ENCODE data around the gene POU2AF1.

POU2AF1 gene

DNA sequence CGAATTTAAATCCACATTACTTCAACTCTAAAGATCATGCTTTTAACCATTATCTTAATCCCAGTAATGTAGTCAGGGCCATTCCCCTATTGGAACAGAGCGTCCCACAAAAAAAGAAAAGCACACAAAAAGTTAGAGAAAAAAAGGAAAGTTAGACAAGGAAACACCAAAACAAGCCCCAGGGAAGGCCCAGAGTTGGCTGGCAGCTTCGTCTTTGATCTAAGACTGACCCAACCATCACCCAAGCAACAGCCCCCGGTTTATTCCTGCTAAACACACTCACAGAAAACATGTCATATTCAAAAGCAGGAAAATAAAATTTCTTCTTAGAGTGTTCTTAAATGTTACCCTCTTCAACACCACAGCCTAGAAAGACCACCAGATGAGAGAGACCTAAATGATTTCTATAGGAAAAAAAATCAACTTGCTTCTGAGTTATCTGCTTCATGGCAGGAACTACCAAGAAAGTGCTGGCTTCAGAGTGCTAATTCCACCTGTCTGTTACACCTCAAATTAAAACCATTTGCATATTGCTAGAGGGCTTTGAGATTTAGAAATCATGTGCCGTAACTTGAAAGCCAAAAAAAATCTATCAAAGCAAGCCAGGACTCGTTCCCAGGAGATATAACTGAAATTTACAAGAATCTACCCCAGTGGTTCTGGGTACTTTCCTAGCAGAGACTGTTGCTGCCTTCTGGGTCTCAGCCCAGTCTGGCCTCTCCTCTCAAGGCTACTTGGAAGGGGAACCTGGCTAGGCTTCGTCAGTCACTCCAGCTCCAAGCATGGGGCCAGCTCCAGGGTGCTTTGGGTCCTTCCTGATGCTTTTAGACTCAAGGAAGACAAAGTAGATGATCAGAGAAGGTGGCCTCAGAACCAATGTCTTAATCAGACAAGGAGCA is 49.5 kb downstream of the POU2AF1 start:
- TF ChIP-seq, protein P1, sequence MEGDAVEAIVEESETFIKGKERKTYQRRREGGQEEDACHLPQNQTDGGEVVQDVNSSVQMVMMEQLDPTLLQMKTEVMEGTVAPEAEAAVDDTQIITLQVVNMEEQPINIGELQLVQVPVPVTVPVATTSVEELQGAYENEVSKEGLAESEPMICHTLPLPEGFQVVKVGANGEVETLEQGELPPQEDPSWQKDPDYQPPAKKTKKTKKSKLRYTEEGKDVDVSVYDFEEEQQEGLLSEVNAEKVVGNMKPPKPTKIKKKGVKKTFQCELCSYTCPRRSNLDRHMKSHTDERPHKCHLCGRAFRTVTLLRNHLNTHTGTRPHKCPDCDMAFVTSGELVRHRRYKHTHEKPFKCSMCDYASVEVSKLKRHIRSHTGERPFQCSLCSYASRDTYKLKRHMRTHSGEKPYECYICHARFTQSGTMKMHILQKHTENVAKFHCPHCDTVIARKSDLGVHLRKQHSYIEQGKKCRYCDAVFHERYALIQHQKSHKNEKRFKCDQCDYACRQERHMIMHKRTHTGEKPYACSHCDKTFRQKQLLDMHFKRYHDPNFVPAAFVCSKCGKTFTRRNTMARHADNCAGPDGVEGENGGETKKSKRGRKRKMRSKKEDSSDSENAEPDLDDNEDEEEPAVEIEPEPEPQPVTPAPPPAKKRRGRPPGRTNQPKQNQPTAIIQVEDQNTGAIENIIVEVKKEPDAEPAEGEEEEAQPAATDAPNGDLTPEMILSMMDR (conservative IDR thresholded peaks at IDR 0.05) = no peak
- peak overlapping the region; percentile 99 for H3K27ac ChIP-seq

GRCh38 chr11:111327908-111328624 is 51.0 kb downstream of the POU2AF1 start:
- peak overlapping the region; percentile 99 for H3K27ac ChIP-seq
- TF ChIP-seq, protein P1 (conservative IDR thresholded peaks at IDR 0.05) = no peak

DNA sequence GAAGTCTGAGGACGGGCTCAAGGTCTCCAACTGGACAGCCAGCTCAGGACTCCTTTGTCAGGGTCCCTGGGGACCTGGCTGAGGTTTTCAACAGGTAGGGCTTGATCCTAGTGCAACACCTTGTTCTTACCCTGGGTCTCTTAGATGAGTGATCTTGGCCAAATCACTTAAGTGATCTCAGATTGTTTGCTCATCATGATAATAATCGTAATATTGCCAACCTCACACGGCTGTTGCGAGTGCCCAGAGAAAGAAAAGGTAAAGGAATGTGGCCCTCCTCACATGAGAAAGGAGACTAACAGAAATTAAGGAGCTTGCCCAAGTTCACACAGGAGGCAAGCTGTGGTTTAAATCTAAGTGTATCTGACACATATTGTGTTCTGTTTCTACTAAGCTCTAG is 52.3 kb downstream of the POU2AF1 start:
- H3K27ac ChIP-seq = peak overlapping the region; percentile 99

DNA sequence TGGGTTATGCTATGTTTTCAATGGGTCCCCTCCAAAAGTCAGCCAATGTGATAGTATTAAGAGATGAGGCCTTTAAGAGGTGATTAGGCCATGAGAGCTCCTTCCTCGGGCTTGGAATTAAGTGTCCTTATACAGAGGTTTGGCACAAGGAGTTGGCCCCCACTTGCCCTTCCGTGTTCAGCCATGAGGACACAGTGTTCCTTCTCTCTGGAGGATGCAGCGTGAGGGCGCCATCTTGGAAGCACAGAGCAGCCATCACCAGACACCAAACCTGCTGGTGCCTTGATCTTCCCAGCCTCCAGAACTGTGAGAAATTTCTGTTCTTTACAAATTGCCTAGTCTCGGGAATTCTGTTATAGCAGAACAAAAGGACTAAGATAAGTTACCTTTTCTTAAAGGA is 53.8 kb downstream of the POU2AF1 start:
- H3K27ac ChIP-seq = peak overlapping the region; percentile 99
- TF ChIP-seq, protein P1 (conservative IDR thresholded peaks at IDR 0.05) = no peak

More for the DNA sequence above, 52.3 kb downstream of the POU2AF1 start:
- TF ChIP-seq, protein P1 (conservative IDR thresholded peaks at IDR 0.05) = no peak

- TF ChIP-seq, protein P1 (conservative IDR thresholded peaks at IDR 0.05) = no peak
- no peak overlapping the region; the same call in 1 of the 2 replicates for H3K27ac ChIP-seq
Measured at GRCh38 chr11:111324277-111324720, 54.8 kb downstream of the POU2AF1 start.

DNA sequence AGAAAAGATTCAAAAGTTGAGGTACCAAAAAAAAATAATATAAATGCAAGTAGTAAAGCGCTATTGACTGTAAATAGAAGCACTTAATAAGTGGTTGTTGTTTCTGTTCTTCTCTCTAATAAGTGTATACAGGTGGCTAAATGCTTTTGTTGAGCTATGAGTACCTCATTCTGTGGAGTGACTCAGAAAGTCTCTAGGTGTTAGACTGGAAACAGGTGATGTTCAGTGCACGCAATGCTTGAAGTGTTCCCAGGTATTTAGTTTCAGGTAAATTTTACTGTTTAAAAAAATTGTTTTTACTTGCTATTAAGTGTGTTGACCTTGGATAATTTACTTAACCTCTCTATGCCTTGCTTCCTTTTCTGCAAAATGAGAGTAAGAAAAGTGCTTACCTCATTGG is 56.5 kb downstream of the POU2AF1 start:
- TF ChIP-seq, protein P1 (conservative IDR thresholded peaks at IDR 0.05) = no peak
- no peak overlapping the region for H3K27ac ChIP-seq

All from VCaP (cell line).